GM18498 (cell line): ENCODE measurements around the gene ARHGAP25.

ENCODE experiments used
- ATAC-seq: cut with Tn5 transposase; IDR thresholded peaks from one replicate; pipeline ENCODE4 v1.9.1; 2021; ENCODE audit warnings: mild to moderate bottlenecking, moderate library complexity; ENCODE audit not compliant: unreplicated experiment

ARHGAP25 gene

DNA sequence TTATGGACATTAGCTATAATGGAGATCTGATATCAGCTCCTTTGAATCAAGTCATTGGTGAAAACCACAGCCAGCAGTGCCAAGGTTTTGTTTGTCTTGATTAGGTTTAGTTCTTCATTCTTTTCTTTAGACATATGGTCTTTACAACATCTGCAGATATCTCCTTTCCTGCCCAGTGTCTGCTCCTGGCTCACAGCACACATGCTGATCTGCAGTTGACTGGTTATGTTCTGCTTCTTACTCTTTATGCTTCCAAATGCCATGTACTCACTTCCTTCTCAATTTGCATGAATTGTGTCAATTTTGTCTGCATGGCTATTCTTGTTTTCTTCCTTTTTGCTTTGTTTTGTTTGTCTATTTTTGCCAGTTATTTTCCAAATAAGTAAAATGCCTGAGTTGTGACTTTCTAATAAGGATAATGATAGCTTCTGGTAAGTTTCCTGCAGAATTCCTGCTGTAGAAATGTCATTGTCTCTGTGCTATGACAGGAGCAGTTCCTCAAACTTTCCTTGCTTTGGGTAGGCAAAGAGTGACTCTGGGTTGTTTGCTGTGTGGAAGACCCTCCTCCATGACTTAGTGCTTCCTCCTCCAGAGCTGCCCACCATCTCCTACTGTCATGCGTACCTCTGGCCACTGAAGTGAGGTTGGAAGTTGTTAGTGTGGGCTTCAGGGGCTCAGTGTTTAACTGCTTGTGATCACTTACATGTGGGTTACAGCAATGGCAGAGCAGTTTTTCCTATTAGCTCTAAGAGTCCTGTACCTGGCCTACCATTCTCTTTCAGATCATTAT lies 8.2 kb downstream of the ARHGAP25 start:
- no peak for ATAC-seq

DNA sequence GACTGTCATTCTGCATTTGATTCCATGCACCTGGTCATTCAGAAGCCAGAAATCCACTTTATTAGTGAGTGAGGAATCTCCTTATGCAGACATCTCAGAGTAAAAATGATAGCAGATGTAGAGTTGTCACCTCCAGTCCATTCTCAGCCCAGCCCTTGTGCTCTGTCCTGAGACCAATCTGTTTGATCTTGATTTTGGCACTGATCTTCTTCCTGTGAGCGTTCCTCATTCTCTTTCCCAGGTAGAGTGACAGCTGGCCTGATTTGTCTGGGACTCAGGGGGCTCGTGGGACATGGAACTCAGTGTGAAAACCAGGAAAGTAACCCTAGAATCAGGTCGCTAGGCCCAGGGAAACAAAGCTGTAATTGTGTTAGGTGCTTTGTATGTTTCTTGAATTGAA lies 8.9 kb downstream of the ARHGAP25 start:
- ATAC-seq = no peak

DNA sequence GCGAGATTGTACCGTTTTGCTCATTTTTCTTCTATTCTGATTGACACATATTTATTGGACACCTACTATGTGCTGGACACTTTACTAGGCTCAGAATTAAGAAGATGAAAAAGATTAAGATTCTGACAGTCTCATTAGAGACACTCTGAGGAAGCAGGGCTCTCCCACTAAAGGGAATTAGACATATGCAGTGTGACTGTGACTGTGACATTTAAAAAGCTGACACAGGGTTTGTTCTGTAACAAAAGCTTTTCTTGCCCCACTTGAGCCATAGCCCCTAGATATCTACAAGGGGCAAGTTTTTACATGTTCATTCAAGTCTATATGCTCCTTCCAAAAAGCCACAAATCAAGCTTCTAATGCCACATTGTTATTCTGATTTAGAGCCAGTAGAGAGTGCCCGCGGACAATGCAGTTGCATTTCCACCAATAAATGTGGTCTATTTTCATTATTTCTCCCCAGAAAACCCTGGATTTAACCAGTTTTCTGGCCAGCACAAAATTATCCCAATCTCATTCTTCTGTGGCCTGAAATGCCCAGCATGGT lies 9.8 kb downstream of the ARHGAP25 start:
- ATAC-seq = no peak

DNA sequence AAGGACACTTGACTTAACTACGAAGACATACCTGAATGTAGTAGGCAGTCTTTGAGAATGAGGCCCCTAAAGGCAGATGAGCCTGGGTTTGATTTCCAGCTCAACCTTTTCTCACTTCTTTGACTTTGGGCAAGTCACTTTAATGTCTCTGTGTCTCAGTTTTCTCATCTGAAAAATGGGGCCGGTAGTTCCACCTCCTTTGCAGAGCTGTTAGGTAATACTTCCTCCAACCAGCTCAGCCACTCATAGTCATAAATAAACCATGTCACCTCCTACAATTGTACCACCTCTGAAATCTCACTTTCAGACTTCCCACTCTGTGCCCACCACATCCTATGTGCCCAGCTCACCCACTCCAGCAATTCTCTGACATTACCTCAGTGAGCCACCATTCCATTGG lies 10.4 kb downstream of the ARHGAP25 start:
- no peak for ATAC-seq

DNA sequence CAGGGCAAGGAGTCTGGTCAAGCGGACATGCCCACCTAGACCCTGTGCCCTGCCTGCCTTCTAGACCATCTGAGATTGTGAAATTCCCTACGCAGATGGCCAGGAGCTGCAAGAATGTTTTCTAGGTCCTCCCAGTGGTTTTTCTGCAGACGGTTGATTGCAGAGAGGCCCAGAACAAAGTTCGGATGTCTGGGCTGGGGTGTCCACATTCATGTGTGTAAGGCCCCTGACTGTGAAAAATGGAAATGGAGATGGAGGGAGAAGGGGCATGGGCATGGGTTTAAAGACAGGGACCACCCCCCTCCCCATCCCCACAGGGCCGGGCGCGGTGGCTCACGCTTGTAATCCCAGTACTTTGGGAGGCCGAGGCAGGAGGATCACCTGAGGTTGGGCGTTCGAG lies 11.8 kb downstream of the ARHGAP25 start:
- ATAC-seq = no peak

DNA sequence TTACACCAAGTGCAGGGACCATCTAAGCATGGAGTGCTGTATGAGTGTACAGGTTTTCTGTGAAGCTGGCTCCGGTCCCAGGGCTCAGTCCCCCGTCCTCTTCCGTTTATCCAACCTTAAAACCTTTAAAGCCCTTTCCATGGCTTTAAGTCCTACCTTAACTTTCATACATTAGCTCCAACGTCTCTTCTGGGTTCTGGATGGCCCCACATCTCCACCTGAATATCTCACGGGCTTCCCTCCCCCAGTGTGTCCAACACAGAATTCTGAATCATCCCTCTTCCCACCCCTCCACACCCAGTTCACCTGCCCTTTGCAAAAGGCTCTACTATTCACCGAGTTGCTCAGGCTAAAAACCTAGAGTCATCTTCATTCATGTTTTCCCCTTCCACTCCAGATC lies 12.8 kb downstream of the ARHGAP25 start:
- no peak for ATAC-seq

DNA sequence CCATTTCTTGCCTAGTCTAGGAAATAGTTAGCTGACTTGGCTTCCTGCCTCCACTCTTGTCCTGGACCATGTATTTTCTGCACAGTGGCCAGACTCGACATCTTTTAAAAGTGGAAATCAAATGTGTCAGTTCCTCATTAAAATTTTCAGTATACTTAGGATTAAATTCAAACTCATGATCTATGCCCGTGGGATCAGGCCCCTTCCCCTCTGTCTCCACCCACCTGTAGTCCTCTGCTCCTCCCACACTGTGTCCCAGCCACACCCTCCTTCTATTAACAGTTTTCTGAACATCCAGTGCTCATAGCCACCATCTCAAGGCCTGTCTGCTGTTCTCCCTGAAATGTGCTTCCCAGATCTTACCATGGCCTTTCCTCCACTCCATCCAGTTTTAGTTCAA lies 13.3 kb downstream of the ARHGAP25 start:
- ATAC-seq = no peak

DNA sequence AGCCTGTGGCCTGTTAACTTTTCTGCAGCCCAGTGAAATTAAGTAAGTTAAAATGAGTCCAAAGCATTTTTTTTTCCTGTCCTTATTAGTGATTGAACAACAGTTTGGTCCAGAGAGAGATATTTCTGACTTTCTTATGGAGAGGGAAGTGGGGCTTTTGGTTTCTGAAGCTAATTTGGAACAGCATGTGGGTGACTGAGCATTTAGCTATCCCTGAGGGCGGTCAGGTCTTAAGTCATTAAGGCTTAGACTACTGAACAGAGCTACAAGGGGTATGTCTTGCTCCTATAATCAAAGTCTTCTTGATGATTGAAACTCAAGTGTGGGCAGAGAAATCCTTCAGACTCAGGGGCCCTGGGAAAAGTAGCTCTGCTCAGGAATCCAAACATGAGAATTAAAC lies 14.0 kb downstream of the ARHGAP25 start:
- ATAC-seq = no peak

DNA sequence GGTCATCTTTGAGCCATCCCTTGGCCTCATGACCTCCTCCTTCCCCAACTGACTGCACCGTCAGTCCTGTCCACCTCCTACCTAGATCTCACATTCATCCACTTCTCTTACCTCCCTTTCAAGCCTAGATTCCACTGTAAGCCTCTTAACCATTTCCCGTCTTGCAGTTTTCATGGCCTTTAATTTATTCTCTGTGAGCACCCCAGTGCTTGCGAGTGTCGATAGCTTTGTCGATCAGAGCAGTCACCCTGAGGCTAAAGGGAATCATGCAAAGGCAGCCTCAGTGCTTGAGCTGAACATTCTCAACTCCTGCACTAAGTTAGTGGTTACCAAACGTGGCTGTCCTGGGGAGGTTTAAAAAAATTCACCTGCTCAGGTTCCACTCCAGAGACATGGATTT lies 14.7 kb downstream of the ARHGAP25 start:
- ATAC-seq = no peak

DNA sequence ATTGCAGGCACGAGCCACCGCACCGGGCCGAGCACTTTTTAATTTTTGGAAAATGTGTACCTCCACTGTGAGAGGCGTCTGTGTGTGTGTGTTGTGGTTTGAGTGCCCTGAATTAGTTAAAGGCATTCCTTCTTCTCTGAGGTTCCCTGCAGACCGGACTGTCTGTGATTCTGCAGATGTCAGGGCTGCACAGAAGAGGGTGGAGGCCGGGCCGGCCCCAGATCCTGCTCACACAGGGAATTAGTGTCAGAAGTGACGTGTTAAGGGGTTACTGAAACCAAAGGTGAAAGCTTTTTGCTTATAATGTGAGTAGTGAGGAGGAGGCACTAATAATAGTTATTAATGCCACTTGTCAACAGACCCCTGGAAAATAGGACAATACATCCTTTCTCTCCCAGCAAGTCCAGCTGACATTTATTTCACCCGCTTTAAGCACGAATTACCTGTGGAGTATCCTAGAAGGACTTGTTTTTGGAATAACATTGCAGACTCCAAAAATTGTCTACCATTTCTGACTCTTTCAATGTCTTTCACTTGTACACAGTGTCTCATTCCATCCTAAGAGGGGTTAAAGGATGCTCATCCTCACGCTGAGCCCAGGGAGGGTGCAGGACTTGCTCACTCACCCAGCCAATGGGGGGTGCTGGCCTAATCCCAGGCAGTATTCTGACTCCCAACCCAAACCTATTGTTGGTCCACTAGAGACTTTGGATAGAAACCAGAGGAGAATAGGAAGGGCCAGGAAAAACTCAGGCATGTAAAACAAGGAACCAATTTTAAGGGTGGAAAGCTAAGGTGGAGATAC lies 16.2 kb downstream of the ARHGAP25 start:
- ATAC-seq = no peak

DNA sequence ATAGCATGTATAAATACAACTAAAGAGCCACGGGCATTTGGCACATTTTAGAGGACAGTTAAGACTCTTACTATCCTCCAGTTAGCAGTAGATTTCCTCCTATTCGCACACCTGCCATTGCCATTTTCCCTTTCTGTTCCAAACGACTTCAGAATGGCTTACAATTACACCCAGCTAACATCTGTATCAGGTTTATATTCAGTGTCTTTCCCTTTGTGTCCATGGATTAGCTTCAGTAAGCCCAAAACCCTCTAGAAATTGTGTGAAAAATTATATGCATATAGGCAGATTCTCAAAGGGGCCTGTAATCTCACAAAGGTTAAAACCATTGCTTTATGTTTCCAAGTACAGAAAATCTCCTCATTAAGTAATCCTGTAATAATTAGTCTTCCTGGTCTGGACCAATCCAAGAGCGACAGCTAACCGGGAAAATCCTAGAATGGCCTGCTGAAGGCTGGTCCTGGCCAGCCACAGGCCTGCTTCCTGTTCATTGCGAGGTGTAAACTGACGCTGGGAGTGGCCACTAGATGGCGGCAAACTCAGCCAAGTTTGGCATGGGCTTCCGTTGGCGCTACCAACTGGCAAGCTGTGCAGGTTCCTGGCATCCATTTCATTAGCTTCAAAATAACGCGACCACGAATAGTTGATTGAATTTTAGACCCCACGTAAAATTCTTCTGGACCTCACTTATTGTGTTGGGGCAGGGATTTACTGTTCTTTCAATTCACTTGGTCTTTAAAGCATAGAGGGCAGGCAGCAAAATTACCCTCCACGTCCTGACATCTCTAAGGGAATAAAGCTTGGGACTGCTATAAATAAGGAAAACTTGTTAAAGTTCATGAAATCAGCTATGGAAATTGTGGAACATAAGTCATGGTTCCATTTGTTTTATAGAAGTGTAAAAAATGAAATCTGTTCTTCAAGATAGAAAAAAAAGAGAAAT lies 17.1 kb downstream of the ARHGAP25 start:
- ATAC-seq = peak; percentile 94

DNA sequence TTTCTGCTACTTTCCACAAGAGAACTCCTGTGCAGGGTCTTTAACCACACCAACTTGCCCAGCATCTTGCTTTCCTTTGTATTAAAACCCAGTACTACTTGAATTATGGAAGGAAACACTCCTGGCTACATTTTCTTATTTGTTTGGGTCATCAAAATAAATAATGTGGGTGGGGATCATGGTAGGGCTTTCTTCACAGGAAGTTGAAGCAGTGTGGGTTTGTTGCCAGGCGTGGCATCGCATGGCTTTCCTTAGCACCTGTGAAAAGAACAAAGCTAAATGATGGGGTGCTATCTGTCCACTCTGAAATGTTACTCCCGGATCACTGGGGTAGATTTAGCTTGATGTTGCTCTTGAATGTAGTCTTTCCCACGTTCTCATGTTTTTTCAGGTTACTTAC lies 18.7 kb downstream of the ARHGAP25 start:
- no peak for ATAC-seq

DNA sequence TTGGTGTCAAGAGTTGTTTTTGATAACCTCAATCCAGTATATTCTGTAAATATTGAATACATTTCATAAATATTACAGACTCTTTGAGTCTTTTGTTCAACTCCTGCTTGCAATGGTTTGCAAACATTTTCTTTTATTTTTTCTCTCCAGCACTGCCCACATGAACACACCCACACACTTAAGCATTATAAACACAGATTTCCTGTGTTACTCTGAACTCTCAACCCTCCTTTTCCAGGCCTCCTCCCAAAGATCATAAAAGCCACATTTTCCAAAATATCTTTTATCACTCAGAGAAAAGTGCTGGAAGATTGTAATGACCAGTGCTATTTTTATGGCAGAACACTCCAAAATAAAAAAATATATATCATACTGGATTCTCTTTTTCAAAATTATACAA lies 20.5 kb downstream of the ARHGAP25 start:
- ATAC-seq = no peak

DNA sequence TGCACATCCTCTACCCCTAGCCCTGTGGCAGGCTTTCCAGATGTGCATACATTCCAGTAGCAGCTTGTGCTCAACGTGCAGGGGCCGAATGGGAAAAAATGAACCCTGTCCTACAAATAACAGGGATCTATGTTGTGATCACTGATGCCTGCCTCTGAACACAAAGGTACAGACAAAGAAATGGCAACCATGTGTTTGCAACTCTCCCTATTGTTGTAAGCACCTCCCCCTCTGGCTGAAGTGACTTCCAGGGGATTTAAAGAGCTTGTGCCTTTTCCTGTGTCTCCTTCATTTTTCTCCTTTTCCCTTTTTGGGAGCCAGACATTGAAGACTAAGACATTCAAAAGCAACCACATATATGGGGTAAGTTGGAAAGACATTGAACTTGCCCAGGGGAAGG lies 21.6 kb downstream of the ARHGAP25 start:
- no peak for ATAC-seq

DNA sequence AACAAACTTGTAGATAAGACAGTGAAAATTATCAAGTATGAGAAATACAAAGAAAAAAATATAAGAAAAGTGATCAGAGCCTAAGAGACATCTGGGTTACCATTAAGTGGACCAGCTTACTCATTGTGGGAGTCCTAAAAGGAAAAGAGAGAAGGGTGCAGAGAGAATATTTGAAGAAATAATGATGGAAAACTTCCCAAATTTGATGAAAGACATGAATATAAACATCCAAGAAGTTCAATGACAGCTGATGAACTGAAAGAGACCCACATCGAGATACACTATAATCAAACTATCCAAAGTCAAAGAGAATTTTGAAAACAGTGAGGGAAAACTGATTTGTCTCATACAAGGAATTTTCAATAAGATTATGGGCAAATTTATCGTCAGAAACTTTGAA lies 22.5 kb downstream of the ARHGAP25 start:
- ATAC-seq = no peak

DNA sequence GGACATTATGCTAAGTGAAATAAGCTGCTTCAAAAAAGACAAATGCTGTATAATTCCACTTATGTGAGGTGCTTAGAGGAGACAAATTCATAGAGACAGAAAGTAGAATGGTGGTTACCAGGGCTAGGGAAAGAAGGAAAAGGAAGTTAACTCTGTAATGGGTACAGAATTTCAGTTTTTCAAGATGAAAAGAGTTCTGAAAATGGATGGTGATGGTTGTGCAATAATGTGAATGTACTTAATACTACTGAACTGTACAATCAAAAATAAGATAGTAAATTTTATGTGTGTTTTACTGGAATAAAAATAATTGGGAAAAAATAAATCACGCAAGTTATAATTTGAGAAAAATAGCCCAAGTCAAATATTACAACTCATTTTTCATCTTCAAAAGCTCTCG lies 27.5 kb downstream of the ARHGAP25 start:
- no peak for ATAC-seq

DNA sequence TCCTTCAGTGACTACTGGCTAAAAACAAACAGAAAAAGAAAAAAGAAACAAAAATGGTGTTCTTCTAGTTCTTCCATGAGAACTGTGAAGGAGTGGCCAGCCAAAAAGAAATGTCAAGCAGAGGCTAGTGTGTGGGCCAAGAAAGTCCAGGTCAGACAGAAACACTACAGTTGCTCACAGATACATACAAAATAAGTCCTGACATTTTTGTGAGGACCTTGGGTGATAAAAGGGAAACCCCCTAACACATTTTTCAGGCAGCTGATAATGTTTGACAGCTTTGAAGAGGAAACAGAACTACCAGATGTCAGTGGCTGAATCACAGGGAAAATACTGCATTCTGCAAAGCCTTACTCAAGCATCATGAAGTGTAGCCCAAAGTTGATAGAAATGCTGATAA lies 28.1 kb downstream of the ARHGAP25 start:
- ATAC-seq = peak; percentile 47

DNA sequence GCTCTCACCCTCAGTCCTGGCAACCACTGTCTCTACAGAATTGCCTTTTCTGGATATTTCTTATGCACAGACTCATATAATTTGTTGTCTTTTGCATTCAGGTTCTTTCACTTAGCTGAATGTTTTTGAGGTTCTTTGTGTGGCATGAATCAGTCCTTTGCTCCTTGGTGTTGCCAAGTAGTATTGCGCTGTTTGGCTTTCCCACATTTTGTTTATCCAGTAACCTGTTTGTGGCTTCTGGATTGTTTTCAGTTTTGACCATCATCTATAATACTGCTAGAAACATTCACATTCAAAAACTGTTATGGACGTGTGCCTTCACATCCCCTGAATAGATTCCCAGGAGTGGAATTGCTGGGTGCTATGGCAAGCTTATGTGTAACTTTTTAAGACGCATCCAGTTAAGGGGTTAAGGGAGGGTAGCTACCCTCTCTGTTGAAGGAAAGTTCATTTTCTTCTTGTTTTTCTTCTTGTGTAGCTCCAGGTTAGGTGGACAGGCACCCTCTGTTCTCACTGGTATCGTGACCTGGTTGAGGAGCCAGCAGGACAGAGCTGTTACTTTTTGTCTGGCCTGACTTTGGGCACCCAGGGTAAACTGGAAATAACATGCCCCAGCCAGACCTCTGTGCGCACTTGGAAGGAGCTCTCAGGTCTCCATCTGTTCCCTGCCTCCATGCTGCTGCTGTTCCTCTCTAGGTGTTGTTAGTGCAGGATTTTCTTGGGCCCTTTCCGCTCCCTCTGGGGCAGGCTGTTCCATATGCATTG lies 29.6 kb downstream of the ARHGAP25 start:
- ATAC-seq = no peak

DNA sequence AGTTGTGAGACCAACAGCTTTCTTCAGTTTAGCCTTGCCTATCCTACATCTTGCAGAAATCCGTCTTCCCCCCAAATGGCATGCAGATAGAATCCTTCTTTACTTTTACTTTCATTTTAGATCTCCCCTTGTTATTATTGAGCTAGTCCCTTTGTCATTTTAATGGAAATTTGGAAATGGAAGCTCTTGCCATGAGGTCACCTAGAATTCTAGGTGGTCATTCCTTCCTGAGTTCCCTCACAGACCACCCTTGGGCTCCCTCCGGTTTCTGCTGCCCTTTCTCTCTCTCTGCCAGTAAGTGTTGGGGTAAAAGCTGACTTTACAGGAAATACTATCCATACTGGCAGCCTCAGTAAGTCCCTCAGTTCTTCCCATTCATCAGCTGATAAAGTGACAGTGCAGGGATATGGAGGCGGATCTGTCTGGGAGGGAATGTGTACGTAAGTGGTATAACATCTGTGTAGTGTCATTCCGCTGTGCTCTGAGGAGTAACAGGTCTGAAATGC lies 30.2 kb downstream of the ARHGAP25 start:
- no peak for ATAC-seq

DNA sequence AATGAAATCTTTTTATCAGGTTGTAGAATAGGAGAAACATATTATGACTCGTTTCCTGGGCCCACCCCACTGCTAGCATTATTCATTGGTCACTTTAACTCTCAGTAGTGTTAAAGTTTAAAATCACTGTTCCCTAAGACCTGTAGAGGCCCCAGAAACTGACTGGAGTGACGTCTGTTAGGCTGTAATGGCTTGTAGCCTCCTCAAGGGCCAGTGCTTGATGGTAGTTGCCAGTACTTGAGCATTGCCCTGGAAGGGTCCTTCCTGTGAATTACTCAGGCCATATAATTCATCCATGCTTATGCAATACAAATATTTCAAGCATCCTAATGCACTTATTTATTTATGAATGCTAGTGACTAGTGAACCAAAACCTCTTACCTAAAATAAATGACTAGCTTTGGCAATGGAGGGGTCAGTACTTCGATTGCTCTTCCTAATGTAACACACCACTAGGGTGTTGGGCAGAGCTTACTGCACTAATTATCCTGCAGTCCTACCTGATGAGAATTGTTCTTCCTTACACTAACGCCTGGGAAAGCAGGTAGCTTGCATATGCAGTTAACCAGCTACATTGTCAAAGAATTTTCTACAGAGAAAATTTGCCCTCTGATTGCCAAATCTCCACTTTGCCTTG lies 31.2 kb downstream of the ARHGAP25 start:
- no peak for ATAC-seq
